ENCODE measurements around the gene TLDC2. TPM values are rescaled to one million over a fixed set of nuclear protein-coding genes. Genes with fewer than 3 reads are reported as not detected.

The TLDC2 gene
- total and polyA plus RNA-seq, 2 experiments from 2014 or later, result 0.24 to 0.32 TPM

- Histone ChIP-seq H3K27ac (peak overlapping the region; percentile 27; the same call in 1 of the 2 replicates), H3K9me2 (ENCODE audit: insufficient read depth) (no peaks in the 10 kb centered on the region), H4K20me1 (ENCODE audit: insufficient read depth) (no peaks in the 10 kb centered on the region), H2AFZ (peak overlapping the region; percentile 40), H3K4me1 (ENCODE audit: insufficient read depth) (peaks cover 63% of the 10 kb centered on the region), H3K9ac (peak overlapping the region; percentile 43), H3K4me2 (ENCODE audit: unreplicated experiment) (peak overlapping the region; percentile 34), H3F3A (ENCODE audit: insufficient read depth) (peaks cover 30% of the 10 kb centered on the region), H3K9me3 (ENCODE audit: low read depth) (no peaks in the 10 kb centered on the region), H3K4me3 (no peak overlapping the region), H3K79me2 (ENCODE audit: insufficient read depth) (peaks cover 83% of the 10 kb centered on the region), H3K36me3 (ENCODE audit: low read depth) (no peaks in the 10 kb centered on the region), H3K27me3 (replicated peaks; ENCODE audit: insufficient read depth) (no peaks in the 10 kb centered on the region)
- in situ Hi-C loops (cut with MboI), result no loop called here
- 23 to 28% methylated on average over 9 to 12 of the region's 12 CpGs for WGBS, 2 experiments (ENCODE audit: low coverage in 1 of 2, low lambda C conversion rate in 2 of 2, missing lambda C conversion rate in 2 of 2)
- TF ChIP-seq EZH2 (IDR thresholded peaks at IDR 0.05; ENCODE audit: insufficient read depth, poor library complexity, severe bottlenecking) (no peak), EZH2phosphoT487 (IDR thresholded peaks at IDR 0.05; ENCODE audit: insufficient read depth, low read depth) (no peak)
- peak; percentile 37 for DNase-seq
Measured at GRCh38 chr20:36852187-36852586, 23.8 kb upstream of the TLDC2 start.

GRCh38 chr20:36854348-36855240 is 21.3 kb upstream of the TLDC2 start:
- Histone ChIP-seq H3K9ac (no peak overlapping the region), H3K4me3 (no peak overlapping the region), H4K20me1 (ENCODE audit: insufficient read depth) (no peaks in the 10 kb centered on the region), H2AFZ (no peak overlapping the region), H3K9me2 (ENCODE audit: insufficient read depth) (no peaks in the 10 kb centered on the region), H3K36me3 (ENCODE audit: low read depth) (no peaks in the 10 kb centered on the region), H3K79me2 (ENCODE audit: insufficient read depth) (peaks cover 100% of the 10 kb centered on the region), H3K9me3 (ENCODE audit: low read depth) (no peaks in the 10 kb centered on the region), H3F3A (ENCODE audit: insufficient read depth) (peaks cover 16% of the 10 kb centered on the region), H3K27ac (no peak overlapping the region), H3K27me3 (replicated peaks; ENCODE audit: insufficient read depth) (no peaks in the 10 kb centered on the region), H3K4me1 (ENCODE audit: insufficient read depth) (peaks cover 53% of the 10 kb centered on the region), H3K4me2 (ENCODE audit: unreplicated experiment) (peak overlapping the region; percentile 9)
- in situ Hi-C loops (cut with MboI), result no loop called here
- 70 to 80% methylated on average over 15 to 21 of the region's 21 CpGs for WGBS, 2 experiments (ENCODE audit: low coverage in 1 of 2, low lambda C conversion rate in 2 of 2, missing lambda C conversion rate in 2 of 2)
- TF ChIP-seq EZH2phosphoT487 (IDR thresholded peaks at IDR 0.05; ENCODE audit: insufficient read depth, low read depth), result no peak
- no peak for TF ChIP-seq EZH2 (IDR thresholded peaks at IDR 0.05; ENCODE audit: insufficient read depth, poor library complexity, severe bottlenecking)
- DNase-seq, result peak; percentile 65

- no peaks in the 10 kb centered on the region for H3K9me2 ChIP-seq (ENCODE audit: insufficient read depth)
- no peak overlapping the region for H3K4me2 ChIP-seq (ENCODE audit: unreplicated experiment)
- no peaks in the 10 kb centered on the region for H4K20me1 ChIP-seq (ENCODE audit: insufficient read depth)
- H3K9me3 ChIP-seq (ENCODE audit: low read depth), result no peaks in the 10 kb centered on the region
- H3K4me3 ChIP-seq, result no peak overlapping the region
- H3K79me2 ChIP-seq (ENCODE audit: insufficient read depth), result peaks cover 100% of the 10 kb centered on the region
- H3F3A ChIP-seq (ENCODE audit: insufficient read depth), result peaks cover 9% of the 10 kb centered on the region
- H3K36me3 ChIP-seq (ENCODE audit: low read depth), result no peaks in the 10 kb centered on the region
- in situ Hi-C loops (cut with MboI), result no loop called here
- H3K27me3 ChIP-seq (replicated peaks; ENCODE audit: insufficient read depth), result no peaks in the 10 kb centered on the region
- WGBS, 2 experiments (ENCODE audit: low coverage in 1 of 2, low lambda C conversion rate in 2 of 2, missing lambda C conversion rate in 2 of 2), result 66 to 67% methylated on average over 7 of the region's 7 CpGs
- no peak overlapping the region for H2AFZ ChIP-seq
- TF ChIP-seq EZH2phosphoT487 (IDR thresholded peaks at IDR 0.05; ENCODE audit: insufficient read depth, low read depth), result no peak
- no peak for TF ChIP-seq EZH2 (IDR thresholded peaks at IDR 0.05; ENCODE audit: insufficient read depth, poor library complexity, severe bottlenecking)
- H3K27ac ChIP-seq, result no peak overlapping the region
- peaks cover 53% of the 10 kb centered on the region for H3K4me1 ChIP-seq (ENCODE audit: insufficient read depth)
- peak; percentile 54 for DNase-seq
- no peak overlapping the region for H3K9ac ChIP-seq
Measured at GRCh38 chr20:36855241-36855657, 20.7 kb upstream of the TLDC2 start.

- in situ Hi-C loops (cut with MboI), result no loop called here
- Histone ChIP-seq H3K36me3 (ENCODE audit: low read depth) (no peaks in the 10 kb centered on the region), H2AFZ (no peak overlapping the region), H3K4me2 (ENCODE audit: unreplicated experiment) (peak overlapping the region; percentile 49), H3K4me3 (no peak overlapping the region), H3K79me2 (ENCODE audit: insufficient read depth) (peaks cover 100% of the 10 kb centered on the region), H3K9ac (peak overlapping the region; percentile 17; the same call in 1 of the 2 replicates), H3K9me3 (ENCODE audit: low read depth) (no peaks in the 10 kb centered on the region), H4K20me1 (ENCODE audit: insufficient read depth) (no peaks in the 10 kb centered on the region), H3K27ac (peak overlapping the region; percentile 42), H3K9me2 (ENCODE audit: insufficient read depth) (no peaks in the 10 kb centered on the region), H3K27me3 (replicated peaks; ENCODE audit: insufficient read depth) (no peaks in the 10 kb centered on the region), H3F3A (ENCODE audit: insufficient read depth) (peaks cover 7% of the 10 kb centered on the region), H3K4me1 (ENCODE audit: insufficient read depth) (peaks cover 55% of the 10 kb centered on the region)
- TF ChIP-seq EZH2 (IDR thresholded peaks at IDR 0.05; ENCODE audit: insufficient read depth, poor library complexity, severe bottlenecking) (no peak), EZH2phosphoT487 (IDR thresholded peaks at IDR 0.05; ENCODE audit: insufficient read depth, low read depth) (no peak)
- WGBS, 2 experiments (ENCODE audit: low coverage in 1 of 2, low lambda C conversion rate in 2 of 2, missing lambda C conversion rate in 2 of 2), result 12 to 19% methylated on average over 3 of the region's 3 CpGs
- peak; percentile 55 for DNase-seq
Measured at GRCh38 chr20:36856195-36856594, 19.7 kb upstream of the TLDC2 start.

Measured in GM23248 (cell line).